GM10847 (cell line): Measurements from ENCODE around the gene EDARADD.

Experiments
- POLR2A ChIP-seq: IDR thresholded peaks from 2 replicates; pipeline ENCODE4 v1.6.1; 2011; ENCODE audit not compliant: insufficient read length; ENCODE audit errors: extremely low read depth

The EDARADD gene

DNA sequence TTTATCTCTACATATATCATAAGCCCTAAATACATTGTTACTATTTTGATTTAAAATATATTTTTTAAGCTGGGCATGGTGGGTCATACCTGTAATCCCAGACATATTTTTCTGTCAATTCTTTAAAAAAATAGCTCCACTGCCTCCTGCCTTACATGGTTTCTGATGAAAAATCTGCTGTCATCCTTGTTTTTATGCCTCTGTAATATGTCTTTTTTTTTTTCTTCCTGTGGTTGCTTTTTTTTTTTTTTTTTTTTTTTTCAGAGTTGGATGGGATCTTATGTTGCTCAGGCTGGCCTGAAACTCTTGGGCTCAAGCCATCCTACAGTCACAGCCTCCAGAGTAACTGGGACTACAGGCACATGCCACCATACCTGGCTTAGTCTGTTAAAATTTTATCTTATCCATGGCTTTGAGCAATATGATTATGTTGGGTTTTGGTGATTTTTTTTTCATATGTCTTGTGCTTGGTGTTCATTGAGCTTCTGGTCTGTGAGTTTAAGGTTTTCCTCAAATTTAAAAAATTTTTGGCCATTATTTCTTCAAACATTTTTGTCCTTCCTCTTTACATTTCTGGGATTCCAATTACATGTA, 12.4 kb upstream of the EDARADD start:
- TF ChIP-seq POLR2A, result no peak

DNA sequence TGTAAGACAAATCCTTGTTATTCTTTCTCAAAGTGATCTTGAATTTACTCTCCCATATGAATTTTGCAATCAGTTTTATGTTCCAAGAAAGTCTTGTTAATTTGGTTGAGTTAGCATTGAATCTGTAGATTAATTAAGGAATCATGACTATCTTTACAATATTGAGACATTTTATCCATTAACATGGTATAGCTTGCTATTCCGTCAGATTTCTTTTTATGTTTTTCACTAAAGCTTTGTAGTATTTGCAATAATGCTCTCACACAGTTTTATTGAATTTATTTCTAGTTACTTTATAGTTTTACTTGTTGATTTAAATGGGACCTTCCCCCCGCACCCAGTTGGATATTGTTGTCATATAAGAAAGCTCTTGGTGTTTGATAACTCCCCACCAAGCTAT, 5.8 kb upstream of the EDARADD start:
- TF ChIP-seq POLR2A, result no peak

DNA sequence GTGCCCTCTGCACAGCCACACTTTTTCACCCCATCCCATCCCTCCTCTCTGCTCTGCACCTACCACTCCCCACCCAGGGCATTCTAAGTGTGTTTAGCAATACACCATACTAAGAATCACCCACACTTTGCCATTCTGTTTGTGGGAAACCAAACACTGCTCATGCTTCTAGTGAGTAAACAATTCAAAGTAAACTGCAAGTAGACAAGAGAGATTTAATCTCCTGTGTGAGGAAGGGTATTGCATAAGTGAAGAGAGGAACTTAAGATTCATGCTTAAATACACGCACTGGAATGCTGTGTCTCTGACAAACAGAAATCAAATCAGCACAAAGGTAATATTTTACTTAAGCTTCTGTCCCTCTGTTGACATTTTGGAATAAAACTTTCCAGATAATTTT, 4.8 kb upstream of the EDARADD start:
- no peak for TF ChIP-seq POLR2A

DNA sequence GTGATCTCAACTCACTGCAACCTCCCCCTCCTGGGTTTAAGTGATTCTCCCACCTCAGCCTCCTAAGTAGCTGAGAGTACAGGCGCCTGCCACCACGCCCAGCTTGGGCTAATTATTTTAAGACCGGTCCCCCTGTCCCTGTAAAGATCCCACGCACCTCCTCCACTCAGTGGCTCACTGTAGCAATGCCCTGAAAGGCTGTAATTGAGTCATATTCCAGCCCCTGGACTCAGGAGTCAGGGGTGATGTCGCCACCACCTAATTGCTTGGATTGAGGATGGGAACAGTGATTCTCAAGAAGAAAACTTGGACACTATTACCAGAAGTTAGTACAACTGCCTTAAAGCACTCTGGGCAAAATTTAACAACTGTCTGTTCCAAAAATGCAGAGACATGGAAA, 3.1 kb upstream of the EDARADD start:
- no peak for TF ChIP-seq POLR2A

DNA sequence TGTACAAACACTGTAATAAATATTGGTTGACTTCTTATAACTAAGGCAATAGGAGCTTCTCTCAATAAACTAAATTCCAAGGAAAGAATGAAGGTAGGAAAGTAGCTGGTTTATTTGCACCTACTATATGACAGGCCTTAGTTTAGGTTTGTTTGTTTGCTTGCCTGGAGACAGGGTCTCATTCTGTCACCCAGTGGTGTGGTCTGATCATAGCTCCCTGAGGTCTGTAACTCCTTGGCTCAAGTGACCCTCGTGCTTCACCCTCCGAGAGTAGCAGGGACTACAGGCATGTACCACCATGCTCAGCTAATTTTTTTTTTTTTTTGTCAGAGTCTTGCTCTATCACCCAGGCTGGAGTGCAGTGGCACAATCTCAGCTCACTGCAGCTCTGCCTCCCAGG, 1.9 kb upstream of the EDARADD start:
- TF ChIP-seq POLR2A, result no peak

DNA sequence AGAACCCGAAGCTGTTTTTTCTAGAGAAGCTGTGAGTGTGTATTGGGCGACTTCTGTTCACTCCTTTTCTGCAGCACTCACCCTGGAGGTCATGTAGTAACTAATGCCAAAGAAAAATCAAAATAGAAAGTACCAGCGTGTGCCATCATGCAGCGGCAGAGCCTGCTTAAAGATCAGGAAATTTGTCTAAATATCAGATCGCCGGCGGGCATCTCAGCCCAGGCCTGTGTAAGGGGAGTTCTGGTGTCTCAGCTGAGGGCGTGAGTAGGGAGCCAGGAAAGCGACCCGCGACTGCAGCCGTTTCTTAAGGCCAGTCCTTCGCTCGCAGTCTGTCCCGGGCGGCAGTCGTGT, 768 bp downstream of the EDARADD start:
- no peak for TF ChIP-seq POLR2A

DNA sequence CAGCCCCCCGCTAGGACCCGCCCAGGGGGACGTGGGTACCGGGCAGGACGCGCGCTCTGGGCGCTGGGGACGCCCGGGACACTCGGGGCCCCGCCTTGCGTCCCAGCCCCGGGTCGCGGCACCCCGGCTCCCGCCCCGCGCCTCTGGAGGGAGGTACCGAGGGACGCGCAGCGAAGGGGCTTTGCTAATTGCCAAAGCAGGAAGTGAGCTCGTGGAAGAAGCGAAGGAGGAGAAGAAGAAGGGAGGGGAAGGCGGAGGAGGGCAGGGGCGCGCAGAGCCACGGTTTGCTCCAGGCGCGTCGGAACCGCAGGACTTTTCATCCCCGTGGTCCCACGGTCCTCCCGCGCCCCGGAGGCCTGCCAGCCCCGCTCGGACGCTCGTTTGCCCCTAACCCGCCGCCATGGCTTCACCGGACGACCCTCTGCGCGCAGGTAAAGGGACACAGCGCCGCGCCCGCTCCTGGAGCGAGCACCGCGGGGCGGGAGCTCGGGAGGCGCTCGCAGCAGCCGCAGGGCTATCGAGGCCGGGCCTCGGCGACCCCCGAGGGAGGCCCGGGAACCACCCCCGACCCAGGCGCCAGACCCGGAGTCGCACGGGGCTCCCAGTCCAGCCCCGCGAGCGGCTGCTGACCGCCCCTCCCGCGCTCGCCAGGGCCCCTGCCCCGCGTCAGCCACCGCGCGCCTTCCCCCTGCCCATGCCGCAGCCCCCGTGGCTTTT, 1.3 kb downstream of the EDARADD start:
- no peak for TF ChIP-seq POLR2A

DNA sequence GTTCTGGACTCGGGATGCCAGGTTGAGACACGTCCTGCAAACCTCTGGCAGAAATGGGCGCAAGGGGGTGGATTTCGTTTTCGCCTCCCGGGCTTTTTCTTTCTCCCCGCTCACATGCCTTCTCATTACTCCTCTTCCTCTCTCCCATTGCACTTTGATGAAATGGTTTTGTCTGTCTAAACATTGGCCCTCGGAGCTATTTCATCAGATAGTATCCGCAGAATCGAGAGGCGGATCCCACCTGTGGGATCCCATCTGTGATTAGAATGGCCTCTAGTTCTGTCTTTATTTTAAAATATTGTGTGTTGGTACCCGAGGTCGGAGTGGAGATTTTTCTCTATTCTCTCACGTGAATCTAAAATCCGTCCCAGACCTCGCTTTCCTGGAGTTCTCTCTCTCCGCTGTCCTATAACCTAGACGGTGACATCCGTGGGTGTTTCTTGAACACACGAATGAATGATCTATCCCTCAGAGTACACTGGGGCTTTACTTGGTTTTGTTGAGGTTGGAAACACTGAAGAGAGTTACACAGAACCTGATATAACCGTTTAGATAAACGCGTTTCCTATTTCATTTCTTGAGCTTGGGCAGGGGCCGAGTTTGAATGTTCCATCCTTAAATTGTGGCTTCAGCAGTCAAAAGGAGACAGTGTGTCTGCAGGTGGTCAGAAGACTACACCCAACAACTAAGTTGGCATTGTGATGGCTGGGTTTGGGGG, 2.0 kb downstream of the EDARADD start:
- TF ChIP-seq POLR2A, result no peak

DNA sequence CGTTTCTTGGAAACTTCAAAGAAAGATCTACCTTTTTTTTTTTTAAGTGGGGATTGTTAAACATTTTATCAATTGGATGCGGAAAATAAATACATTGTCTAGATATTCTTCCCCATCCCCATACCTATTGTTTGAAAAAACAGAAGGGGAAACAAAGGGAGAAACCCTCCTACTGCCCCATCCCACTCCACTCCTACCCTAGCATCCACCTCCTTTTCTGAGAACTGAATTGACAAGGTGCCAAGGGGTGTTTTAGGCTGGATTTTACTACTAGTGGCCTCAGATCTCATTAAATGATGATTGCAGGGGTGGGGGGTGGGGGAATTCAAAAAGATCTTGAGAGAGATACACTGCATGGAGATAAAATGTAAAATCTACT, 2.6 kb downstream of the EDARADD start:
- TF ChIP-seq POLR2A, result no peak

DNA sequence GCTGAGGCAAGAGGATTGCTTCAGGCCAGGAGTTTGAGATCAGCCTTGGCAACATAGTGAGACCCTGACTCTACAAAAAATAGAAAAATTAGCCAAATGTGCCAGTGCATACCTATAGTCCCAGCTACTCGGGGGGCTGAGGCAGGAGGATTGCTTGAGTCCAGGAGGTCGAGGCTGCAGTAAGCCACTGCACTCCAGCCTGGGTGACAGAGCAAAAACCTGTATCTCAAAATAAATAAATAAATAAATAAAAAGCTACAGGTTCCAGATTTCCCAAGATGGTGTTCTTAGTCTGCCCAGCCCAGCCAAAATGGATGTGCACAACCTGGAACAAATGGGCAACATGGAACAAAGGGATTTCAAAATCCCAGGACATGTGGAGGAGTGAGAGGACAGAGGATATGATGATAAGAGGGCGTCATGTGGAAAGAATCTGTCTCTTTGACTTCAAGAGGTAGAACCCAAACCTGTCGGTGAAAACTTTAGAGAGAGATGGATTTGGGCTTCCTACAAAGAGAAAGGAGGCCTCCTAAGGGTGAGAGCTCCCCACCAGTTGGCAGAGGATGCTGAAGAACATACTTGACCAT, 3.2 kb downstream of the EDARADD start:
- no peak for TF ChIP-seq POLR2A

DNA sequence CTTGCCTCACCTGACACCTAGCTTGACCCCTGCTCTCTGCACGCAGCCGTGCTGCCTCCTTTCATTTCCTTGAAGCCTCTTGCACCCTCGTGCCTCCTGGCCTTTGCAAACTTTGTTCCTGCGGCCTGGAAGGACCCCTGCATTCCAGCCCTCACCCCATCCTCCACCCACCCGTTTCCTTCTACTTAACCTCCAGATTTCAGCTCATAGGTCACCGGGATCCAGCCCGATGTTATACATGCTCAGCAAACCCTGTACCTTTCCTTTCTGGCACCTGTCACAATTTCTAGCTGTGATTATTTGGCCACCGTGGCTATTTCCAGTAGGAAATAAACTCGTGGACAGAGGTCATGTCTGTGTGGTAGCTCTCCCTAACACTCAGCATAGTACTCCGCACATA, 4.5 kb downstream of the EDARADD start:
- no peak for TF ChIP-seq POLR2A

DNA sequence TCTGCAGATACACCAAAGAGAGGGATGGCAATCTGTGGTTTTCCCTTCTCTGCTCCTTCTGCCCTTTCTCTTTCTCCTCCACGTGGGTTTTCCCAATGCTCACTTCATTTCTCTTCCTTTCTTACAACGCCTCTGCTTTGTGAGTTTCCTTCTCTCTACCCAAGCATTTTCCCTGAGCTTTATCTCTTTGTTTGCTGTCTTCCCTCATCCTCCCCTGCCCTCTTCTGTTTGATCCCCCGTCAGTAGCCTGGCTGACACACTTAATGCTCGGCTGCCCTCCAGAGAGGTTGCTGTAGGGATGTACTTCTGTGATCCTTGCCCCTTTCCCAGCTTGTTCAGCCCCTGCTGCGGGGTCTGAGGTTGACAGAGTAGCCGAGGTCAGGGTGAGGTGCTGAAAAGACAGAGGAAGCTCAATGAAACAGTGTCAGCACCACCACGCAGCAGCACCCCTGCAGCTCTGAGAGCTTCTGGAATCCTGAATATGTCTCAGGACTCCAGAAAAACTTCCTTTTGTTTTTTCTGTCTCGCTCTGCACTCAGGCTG, 6.0 kb downstream of the EDARADD start:
- TF ChIP-seq POLR2A, result no peak

DNA sequence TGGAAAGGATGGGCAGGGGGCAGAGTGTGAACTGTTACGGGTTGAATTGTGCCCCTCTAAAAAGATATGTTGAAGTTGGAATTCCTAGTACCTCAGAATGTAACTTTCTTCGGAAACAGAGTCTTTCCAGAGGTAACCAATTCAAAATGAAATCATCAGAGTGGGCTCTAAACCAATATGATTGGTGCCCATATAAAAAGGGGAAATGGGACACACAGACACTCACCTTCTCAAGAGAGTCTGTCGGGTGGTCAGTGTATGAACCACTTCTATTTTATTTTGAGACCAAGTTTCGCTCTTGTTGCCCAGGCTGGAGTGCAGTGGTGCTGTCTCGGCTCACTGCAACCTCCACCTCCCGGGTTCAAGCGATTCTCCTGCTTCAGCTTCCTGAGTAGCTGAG, 7.6 kb downstream of the EDARADD start:
- TF ChIP-seq POLR2A, result no peak

DNA sequence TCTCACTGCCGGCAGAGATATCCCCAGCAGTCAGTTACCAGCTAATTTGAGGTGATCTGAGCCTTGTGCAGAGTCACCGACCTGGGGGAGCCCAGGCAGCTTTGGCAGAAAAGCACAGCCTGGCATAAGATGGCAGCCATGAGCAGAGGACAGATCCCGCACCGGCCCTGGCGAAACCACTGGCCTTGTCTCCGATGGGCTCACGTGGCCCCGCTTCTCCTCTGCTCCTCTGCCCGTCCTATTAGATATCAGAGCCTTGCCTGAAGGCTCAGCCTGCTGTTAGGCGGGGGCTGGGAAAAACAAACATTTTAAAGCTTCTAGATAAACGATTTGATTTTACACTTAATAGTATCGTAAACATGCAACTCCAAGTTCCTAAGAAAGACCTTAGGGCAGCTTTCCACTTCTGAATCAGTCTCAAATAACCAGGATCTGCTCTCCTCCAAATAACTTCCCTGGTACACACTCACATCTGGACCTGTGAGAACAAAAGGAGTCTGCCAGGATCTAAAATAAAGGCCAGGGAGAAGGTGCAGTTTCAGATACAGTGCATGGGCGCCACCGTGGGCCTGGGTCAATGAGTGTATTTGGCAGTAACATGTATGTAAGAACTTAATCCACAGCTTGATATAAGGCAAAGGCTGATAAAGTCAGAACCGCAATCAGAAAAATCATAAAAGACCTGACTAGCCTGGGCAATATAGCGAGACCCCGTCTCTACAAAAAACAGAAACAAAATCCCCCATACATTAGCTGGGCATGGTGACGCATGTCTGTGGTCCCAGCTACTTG, 10.0 kb downstream of the EDARADD start:
- TF ChIP-seq POLR2A, result no peak

DNA sequence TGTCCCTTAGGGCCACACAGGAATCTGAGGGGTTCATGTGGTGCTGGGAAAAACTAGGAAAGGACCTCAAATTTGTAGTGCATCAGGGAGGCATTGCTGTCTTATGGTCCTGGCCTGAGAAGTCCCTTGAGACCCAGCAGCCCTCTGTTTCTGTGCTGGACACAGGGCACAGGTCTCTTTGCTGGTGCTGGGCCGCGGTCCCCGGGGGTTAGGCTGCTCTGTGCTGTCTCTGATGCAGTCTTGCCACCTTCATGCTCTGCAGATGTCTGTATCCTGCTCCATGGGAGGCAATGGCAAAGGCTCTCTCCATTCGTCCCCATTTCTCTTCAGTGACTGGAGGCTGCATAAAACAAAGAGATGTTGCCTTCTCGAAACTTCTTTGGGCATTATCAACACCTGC, 13.0 kb downstream of the EDARADD start:
- TF ChIP-seq POLR2A, result no peak
